ENCODE data around the gene TFEB. TPM values are rescaled to one million over a fixed set of nuclear protein-coding genes. Genes with fewer than 3 reads are reported as not detected.

The TFEB gene
- total and polyA plus RNA-seq, 2 of the 8 experiments (the other 6 are each of a cell fraction or from before 2014, with no cell fraction given) = 2.3 to 6.7 TPM

- TF ChIP-seq TAF1 (IDR thresholded peaks at IDR 0.05; ENCODE audit: low read depth, low read length) = no peak
- no peak for TF ChIP-seq GABPA (IDR thresholded peaks at IDR 0.05; ENCODE audit: borderline replicate concordance, insufficient read depth, low read length)
- TF ChIP-seq CREB1 (IDR thresholded peaks at IDR 0.05) = 0 out of 2 replicates have a peak, but pooled peaks have one; percentile 20
Measured at GRCh38 chr6:41636833-41637193, 98.6 kb downstream of the TFEB start (continued).
